ENCODE measurements around the gene TFCP2. TPM values are rescaled to one million over a fixed set of nuclear protein-coding genes. Genes with fewer than 3 reads are reported as not detected.
"Not testable (repeated sequence)": the region's sequence is repeated elsewhere in the genome, so short reads cannot be mapped to it uniquely, and the experiment has no call there.

The TFCP2 gene
- total and polyA plus RNA-seq, 8 donors, result 24.1 to 57.6 (median 53.3) TPM

DNA sequence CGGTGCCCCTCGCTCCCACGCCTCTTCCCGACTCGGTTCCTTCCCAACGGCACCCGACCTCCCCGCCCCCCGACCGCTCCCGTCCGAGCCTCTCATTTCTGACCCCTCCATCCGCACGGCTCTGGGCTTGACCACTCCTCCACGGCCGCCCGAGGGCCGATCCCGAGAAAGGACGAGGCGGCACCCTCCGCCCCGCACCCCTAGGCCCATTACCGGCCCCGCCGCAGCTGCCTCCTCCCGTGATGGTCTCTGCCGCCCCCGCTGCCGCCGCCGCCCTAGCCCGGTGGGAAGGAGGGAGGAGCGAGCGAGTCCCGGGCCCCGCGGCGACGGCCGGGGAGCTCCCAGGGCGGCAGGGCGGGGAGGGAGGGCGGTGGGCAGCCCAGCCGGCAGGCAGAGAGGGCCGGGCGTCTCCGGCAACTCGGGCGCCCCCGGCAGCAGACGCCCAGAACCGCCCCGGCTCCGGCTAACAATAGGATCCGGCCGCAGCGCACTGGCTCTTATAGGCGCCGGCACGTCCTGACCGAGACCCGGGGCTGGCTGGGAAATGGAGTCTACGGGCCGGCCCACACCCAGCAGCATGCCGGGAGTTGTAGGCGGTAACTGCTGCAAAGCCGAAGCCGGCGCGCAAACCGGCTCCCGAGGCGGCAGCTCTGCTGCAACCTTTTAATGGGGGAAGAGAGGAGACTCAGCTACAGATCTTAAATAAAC is 89.7 kb downstream of the TFCP2 start, which contains the start of gene CSRNP2:
CSRNP2 (minus strand) TSS at position 471 of the 708 bp plus-strand sequence. CDS start 7,035 bp downstream, outside the sequence.
- TF ChIP-seq, protein P1, sequence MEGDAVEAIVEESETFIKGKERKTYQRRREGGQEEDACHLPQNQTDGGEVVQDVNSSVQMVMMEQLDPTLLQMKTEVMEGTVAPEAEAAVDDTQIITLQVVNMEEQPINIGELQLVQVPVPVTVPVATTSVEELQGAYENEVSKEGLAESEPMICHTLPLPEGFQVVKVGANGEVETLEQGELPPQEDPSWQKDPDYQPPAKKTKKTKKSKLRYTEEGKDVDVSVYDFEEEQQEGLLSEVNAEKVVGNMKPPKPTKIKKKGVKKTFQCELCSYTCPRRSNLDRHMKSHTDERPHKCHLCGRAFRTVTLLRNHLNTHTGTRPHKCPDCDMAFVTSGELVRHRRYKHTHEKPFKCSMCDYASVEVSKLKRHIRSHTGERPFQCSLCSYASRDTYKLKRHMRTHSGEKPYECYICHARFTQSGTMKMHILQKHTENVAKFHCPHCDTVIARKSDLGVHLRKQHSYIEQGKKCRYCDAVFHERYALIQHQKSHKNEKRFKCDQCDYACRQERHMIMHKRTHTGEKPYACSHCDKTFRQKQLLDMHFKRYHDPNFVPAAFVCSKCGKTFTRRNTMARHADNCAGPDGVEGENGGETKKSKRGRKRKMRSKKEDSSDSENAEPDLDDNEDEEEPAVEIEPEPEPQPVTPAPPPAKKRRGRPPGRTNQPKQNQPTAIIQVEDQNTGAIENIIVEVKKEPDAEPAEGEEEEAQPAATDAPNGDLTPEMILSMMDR (IDR thresholded peaks at IDR 0.05), result no peak

DNA sequence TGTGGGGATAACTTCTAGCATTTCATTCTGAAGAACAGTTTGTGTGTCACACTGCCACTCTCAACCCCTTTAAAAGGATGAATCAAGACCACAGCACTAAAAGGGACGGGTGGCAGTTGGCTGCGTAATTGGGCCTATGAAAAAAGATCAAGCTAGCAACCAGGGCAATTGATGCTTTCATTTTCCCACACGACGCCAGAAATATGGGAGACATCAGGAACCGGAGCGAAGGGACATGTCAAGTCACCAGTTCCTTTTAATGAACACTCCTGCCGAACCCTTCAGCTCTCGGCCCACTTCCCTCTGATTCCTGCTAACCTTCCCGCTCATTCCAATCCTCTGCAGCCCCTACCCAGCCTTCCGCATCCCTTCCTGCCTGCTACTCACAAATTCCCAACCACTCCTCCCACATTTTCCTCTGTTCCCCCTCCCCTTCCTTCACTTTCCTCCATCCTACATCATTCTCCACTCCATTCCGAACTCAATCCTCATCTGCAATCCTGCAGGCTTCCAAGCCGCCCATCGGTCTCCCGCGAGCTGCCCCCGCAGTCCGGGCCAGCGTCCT is 90.3 kb downstream of the TFCP2 start:
- DNase-seq (no peak), ATAC-seq (peak; percentile 13)
- intact Hi-C loops (cut with DNase I), result no loop called here
- H3K27ac ChIP-seq, result peak overlapping the region; percentile 88 to 90
- peak overlapping the region; percentile 72 to 92 for H3K4me3 ChIP-seq
- TF ChIP-seq, protein P1 (IDR thresholded peaks at IDR 0.05), result no peak
- H3K36me3 ChIP-seq, result no peaks in the 10 kb centered on the region
- H3K9me3 ChIP-seq, result no peaks in the 10 kb centered on the region
- H3K4me1 ChIP-seq, result peaks cover 7 to 25% of the 10 kb centered on the region in 2 donors
- H3K27me3 ChIP-seq, result no peaks in the 10 kb centered on the region

More for the DNA sequence above, 89.7 kb downstream of the TFCP2 start, which contains the start of gene CSRNP2:
- Histone ChIP-seq H3K4me3 (peak within 1 kb of the TSS; percentile 72 to 92), H3K27ac (peak within 1 kb of the TSS; percentile 88 to 90), H3K9me3 (no peaks in the 10 kb centered on the region), H3K27me3 (no peaks in the 10 kb centered on the region), H3K36me3 (no peaks in the 10 kb centered on the region), H3K4me1 (peaks cover 7 to 25% of the 10 kb centered on the region in 2 donors)
- ATAC-seq (peak; percentile 99), DNase-seq (peak; percentile 91 to 99 (median 97))
- intact Hi-C loops (cut with DNase I), result no loop called here

DNA sequence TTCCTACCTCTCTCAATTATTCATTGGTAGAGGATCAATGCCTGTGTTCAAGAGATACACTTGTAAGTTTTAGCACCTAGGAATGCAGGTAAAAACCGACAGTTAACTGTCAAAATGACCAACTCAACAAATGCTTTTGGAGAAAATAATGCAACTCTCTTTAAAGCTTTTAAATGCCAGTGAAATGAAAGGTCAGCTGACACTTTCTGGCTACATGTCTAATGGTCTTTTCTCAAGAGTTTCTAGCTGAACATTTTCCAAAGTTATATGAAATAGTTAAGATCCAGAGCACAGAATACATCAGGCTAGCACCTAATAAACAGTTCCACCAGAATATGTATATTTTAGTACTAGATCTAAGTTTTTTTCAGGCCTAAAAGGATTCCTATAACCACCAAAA is 91.5 kb downstream of the TFCP2 start:
- no peak overlapping the region for H3K27ac ChIP-seq
- ATAC-seq, result no peak
- TF ChIP-seq, protein P1 (IDR thresholded peaks at IDR 0.05), result no peak

DNA sequence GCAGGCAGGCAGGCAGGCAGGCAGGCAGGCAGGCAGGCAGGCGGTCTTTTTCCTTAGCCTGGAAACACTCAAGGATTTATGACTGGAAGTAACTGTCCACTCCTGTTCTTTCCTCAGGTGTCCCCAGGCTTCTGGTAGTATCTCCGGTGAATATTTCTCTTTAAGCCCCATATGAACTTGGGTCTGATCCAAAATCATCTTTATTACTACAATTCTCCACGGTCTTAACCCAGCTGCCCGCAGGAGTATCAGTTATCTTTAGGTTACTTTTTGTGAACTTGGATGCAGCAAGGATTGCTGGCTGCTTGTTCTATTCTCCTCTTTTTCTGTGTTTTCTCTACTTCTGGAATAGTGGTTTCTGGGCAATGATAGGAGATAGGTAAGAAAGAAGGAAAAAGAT is 92.8 kb downstream of the TFCP2 start:
- TF ChIP-seq, protein P1 (IDR thresholded peaks at IDR 0.05), result no peak
- intact Hi-C loops (cut with DNase I), result no loop called here
- peaks cover 7 to 31% of the 10 kb centered on the region in 2 donors for H3K4me1 ChIP-seq
- H3K4me3 ChIP-seq, result no peak overlapping the region
- H3K9me3 ChIP-seq, result no peaks in the 10 kb centered on the region
- no peaks in the 10 kb centered on the region for H3K27me3 ChIP-seq
- ATAC-seq, result no peak
- H3K27ac ChIP-seq, result no peak overlapping the region
- no peaks in the 10 kb centered on the region for H3K36me3 ChIP-seq
- DNase-seq, result no peak

More for the DNA sequence above, 91.5 kb downstream of the TFCP2 start:
- no peaks in the 10 kb centered on the region for H3K36me3 ChIP-seq
- intact Hi-C loops (cut with DNase I), result no loop called here
- no peaks in the 10 kb centered on the region for H3K27me3 ChIP-seq
- DNase-seq, result peak in 2 of 4 donors; percentile 5 to 37
- no peaks in the 10 kb centered on the region for H3K9me3 ChIP-seq
- H3K4me3 ChIP-seq, result no peak overlapping the region
- peaks cover 7 to 26% of the 10 kb centered on the region in 2 donors for H3K4me1 ChIP-seq

DNA sequence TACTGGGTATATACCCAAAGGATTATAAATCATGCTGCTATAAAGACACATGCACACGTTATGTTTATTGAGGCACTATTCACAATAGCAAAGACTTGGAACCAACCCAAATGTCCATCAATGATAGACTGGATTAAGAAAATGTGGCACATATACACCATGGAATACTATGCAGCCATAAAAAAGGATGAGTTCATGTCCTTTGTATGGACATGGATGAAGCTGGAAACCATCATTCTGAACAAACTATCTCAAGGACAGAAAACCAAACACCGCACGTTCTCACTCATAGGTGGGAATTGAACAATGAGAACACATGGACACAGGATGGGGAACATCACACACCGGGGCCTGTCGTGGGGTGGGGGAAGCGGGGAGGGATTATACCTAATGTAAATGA is 94.1 kb downstream of the TFCP2 start:
- H3K36me3 ChIP-seq; H3K4me3 ChIP-seq; ATAC-seq; H3K27ac ChIP-seq; H3K9me3 ChIP-seq; H3K27me3 ChIP-seq; intact Hi-C loops (cut with DNase I); DNase-seq: not testable (repeated sequence)
- peaks cover 7 to 31% of the 10 kb centered on the region in 2 donors for H3K4me1 ChIP-seq

DNA sequence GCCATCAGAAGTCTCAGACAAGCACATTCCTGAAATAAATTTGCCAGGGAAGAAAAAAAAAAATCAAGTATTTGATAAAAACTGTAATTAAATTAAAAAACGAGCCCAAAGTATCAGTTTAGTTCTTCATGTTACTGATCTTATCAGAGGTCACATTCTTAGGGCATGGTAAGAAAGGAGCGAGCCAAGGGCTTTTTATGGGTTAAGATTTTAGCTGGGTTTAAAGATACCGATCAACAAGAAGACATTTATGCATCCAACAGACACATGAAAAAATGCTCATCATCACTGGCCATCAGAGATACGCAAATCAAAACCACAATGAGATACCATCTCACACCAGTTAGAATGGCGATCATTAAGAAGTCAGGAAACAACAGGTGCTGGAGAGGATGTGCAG is 94.6 kb downstream of the TFCP2 start:
- H3K9me3 ChIP-seq; ATAC-seq; intact Hi-C loops (cut with DNase I); H3K4me3 ChIP-seq; DNase-seq; H3K27me3 ChIP-seq; H3K27ac ChIP-seq: not testable (repeated sequence)
- Histone ChIP-seq H3K36me3 (peaks cover 0 to 11% of the 10 kb centered on the region in 2 donors), H3K4me1 (peaks cover 7 to 27% of the 10 kb centered on the region in 2 donors)
